Stimulated activated effector memory CD8-positive, alpha-beta T cell treated with anti-CD3 and anti-CD28 coated beads, Interleukin-12 subunit alpha, Interleukin-12 subunit beta, amount 100 ng/mL, for 72 hours (primary cell): Measurements from ENCODE around the gene TFAP2C.

Experiments
- ATAC-seq: fragments of 150-1000 bp; cut with Tn5 transposase; 2 replicates; pipeline ENCODE4 v1.10.0; 2021
- DNase-seq, 2 donors: peaks; one replicate each; pipeline ENCODE4 v3.0.0; 2021 to 2022; ENCODE audit warnings: low spot score in 2 of 2
- H3K27ac Mint-ChIP-seq: one replicate; pipeline ENCODE4 v1.8.0; 2022; ENCODE audit warnings: mild to moderate bottlenecking, mixed read lengths
- H3K36me3 Mint-ChIP-seq: one replicate; pipeline ENCODE4 v1.8.0; 2022; ENCODE audit warnings: mild to moderate bottlenecking, mixed read lengths
- H3K4me1 Mint-ChIP-seq: one replicate; pipeline ENCODE4 v1.8.0; 2022; ENCODE audit warnings: mixed read lengths
- H3K4me3 Mint-ChIP-seq: one replicate; pipeline ENCODE4 v1.8.0; 2022; ENCODE audit warnings: mild to moderate bottlenecking, mixed read lengths
- H3K9me3 Mint-ChIP-seq: one replicate; pipeline ENCODE4 v1.8.0; 2022; ENCODE audit warnings: mixed read lengths

Gene TFAP2C

GRCh38 chr20:56628015-56628872 lies 862 bp upstream of the TFAP2C start:
- ATAC-seq (peak; percentile 19), DNase-seq (peak in 1 of 2 donors; percentile 47)
- Mint-ChIP-seq H3K4me3 (peak overlapping the region; percentile 14), H3K4me1 (peaks cover 11% of the 10 kb centered on the region), H3K36me3 (no peaks in the 10 kb centered on the region), H3K27ac (no peak overlapping the region), H3K9me3 (no peaks in the 10 kb centered on the region)

GRCh38 chr20:56629464-56630085 lies 469 bp downstream of the TFAP2C start:
- H3K4me3 Mint-ChIP-seq, result peak overlapping the region; percentile 14
- H3K9me3 Mint-ChIP-seq, result no peaks in the 10 kb centered on the region
- no peaks in the 10 kb centered on the region for H3K36me3 Mint-ChIP-seq
- peaks cover 11% of the 10 kb centered on the region for H3K4me1 Mint-ChIP-seq
- H3K27ac Mint-ChIP-seq, result no peak overlapping the region
- peak in 1 of 2 donors; percentile 48 for DNase-seq
- ATAC-seq, result no peak

- Mint-ChIP-seq H3K27ac (no peak overlapping the region), H3K9me3 (no peaks in the 10 kb centered on the region), H3K4me1 (peaks cover 11% of the 10 kb centered on the region), H3K4me3 (no peak overlapping the region), H3K36me3 (no peaks in the 10 kb centered on the region)
- no peak for ATAC-seq
- no peak for DNase-seq
Measured at GRCh38 chr20:56630086-56630493, 984 bp downstream of the TFAP2C start.

- Mint-ChIP-seq H3K4me1 (peaks cover 11% of the 10 kb centered on the region), H3K4me3 (no peak overlapping the region)
- no peak for DNase-seq
Measured at GRCh38 chr20:56630506-56631317, 1.6 kb downstream of the TFAP2C start.

GRCh38 chr20:56631318-56631989 lies 2.3 kb downstream of the TFAP2C start:
- H3K4me3 Mint-ChIP-seq, result no peak overlapping the region
- H3K9me3 Mint-ChIP-seq, result no peaks in the 10 kb centered on the region
- peaks cover 11% of the 10 kb centered on the region for H3K4me1 Mint-ChIP-seq
- H3K36me3 Mint-ChIP-seq, result no peaks in the 10 kb centered on the region
- DNase-seq (no peak), ATAC-seq (no peak)
- H3K27ac Mint-ChIP-seq, result no peak overlapping the region

More at GRCh38 chr20:56630506-56631317, 1.6 kb downstream of the TFAP2C start:
- Mint-ChIP-seq H3K36me3 (no peaks in the 10 kb centered on the region), H3K9me3 (no peaks in the 10 kb centered on the region), H3K27ac (no peak overlapping the region)
- no peak for ATAC-seq

GRCh38 chr20:56631990-56632327 lies 2.9 kb downstream of the TFAP2C start:
- ATAC-seq, result no peak
- no peak overlapping the region for H3K4me3 Mint-ChIP-seq
- H3K9me3 Mint-ChIP-seq, result no peaks in the 10 kb centered on the region
- no peaks in the 10 kb centered on the region for H3K36me3 Mint-ChIP-seq
- H3K4me1 Mint-ChIP-seq, result peaks cover 11% of the 10 kb centered on the region
- DNase-seq, result no peak
- no peak overlapping the region for H3K27ac Mint-ChIP-seq

GRCh38 chr20:56634307-56634706 lies 5.2 kb downstream of the TFAP2C start:
- H3K27ac Mint-ChIP-seq, result no peak overlapping the region
- DNase-seq (no peak), ATAC-seq (no peak)
- H3K9me3 Mint-ChIP-seq, result no peaks in the 10 kb centered on the region
- H3K4me3 Mint-ChIP-seq, result no peak overlapping the region
- peaks cover 2% of the 10 kb centered on the region for H3K4me1 Mint-ChIP-seq
- no peaks in the 10 kb centered on the region for H3K36me3 Mint-ChIP-seq

GRCh38 chr20:56634735-56635385 lies 5.8 kb downstream of the TFAP2C start:
- no peak overlapping the region for H3K4me3 Mint-ChIP-seq
- ATAC-seq (no peak), DNase-seq (no peak)
- no peaks in the 10 kb centered on the region for H3K36me3 Mint-ChIP-seq
- H3K4me1 Mint-ChIP-seq, result no peaks in the 10 kb centered on the region
- H3K27ac Mint-ChIP-seq, result no peak overlapping the region
- H3K9me3 Mint-ChIP-seq, result no peaks in the 10 kb centered on the region

GRCh38 chr20:56636716-56637115 lies 7.6 kb downstream of the TFAP2C start:
- Mint-ChIP-seq H3K27ac (no peak overlapping the region), H3K4me3 (no peak overlapping the region), H3K9me3 (no peaks in the 10 kb centered on the region), H3K36me3 (no peaks in the 10 kb centered on the region), H3K4me1 (no peaks in the 10 kb centered on the region)
- ATAC-seq, result no peak
- DNase-seq, result no peak

GRCh38 chr20:56637576-56637975 lies 8.5 kb downstream of the TFAP2C start:
- Mint-ChIP-seq H3K36me3 (no peaks in the 10 kb centered on the region), H3K27ac (no peak overlapping the region), H3K4me3 (no peak overlapping the region), H3K4me1 (no peaks in the 10 kb centered on the region), H3K9me3 (no peaks in the 10 kb centered on the region)
- DNase-seq, result no peak
- no peak for ATAC-seq

- Mint-ChIP-seq H3K4me1 (no peaks in the 10 kb centered on the region), H3K9me3 (no peaks in the 10 kb centered on the region), H3K27ac (no peak overlapping the region), H3K4me3 (no peak overlapping the region), H3K36me3 (no peaks in the 10 kb centered on the region)
- ATAC-seq (no peak), DNase-seq (no peak)
Measured at GRCh38 chr20:56646599-56646998, 17.5 kb downstream of the TFAP2C start.

GRCh38 chr20:56653211-56653610 lies 24.1 kb downstream of the TFAP2C start:
- H3K27ac Mint-ChIP-seq, result no peak overlapping the region
- no peaks in the 10 kb centered on the region for H3K9me3 Mint-ChIP-seq
- ATAC-seq, result no peak
- H3K36me3 Mint-ChIP-seq, result no peaks in the 10 kb centered on the region
- no peak overlapping the region for H3K4me3 Mint-ChIP-seq
- no peak for DNase-seq
- H3K4me1 Mint-ChIP-seq, result no peaks in the 10 kb centered on the region

- H3K27ac Mint-ChIP-seq, result no peak overlapping the region
- no peaks in the 10 kb centered on the region for H3K4me1 Mint-ChIP-seq
- DNase-seq (no peak), ATAC-seq (no peak)
- no peaks in the 10 kb centered on the region for H3K9me3 Mint-ChIP-seq
- H3K4me3 Mint-ChIP-seq, result no peak overlapping the region
- no peaks in the 10 kb centered on the region for H3K36me3 Mint-ChIP-seq
Measured at GRCh38 chr20:56656632-56657031, 27.5 kb downstream of the TFAP2C start.

GRCh38 chr20:56657879-56658278 lies 28.8 kb downstream of the TFAP2C start:
- no peaks in the 10 kb centered on the region for H3K36me3 Mint-ChIP-seq
- no peak overlapping the region for H3K27ac Mint-ChIP-seq
- ATAC-seq (no peak), DNase-seq (no peak)
- H3K9me3 Mint-ChIP-seq, result no peaks in the 10 kb centered on the region
- H3K4me1 Mint-ChIP-seq, result no peaks in the 10 kb centered on the region
- no peak overlapping the region for H3K4me3 Mint-ChIP-seq
